Fibroblast of the aortic adventitia (primary cell): ENCODE measurements around the gene TACR1. TPM values are rescaled to one million over a fixed set of nuclear protein-coding genes. Genes with fewer than 3 reads are reported as not detected.
A peak's percentile ranks its signal among the peaks of the same experiment; 100 is the strongest.

Experiments used
- DNase-seq: peaks from one replicate; pipeline ENCODE4 v3.0.0-alpha.2; 2010; ENCODE audit warnings: low read depth
- H3K4me3 ChIP-seq: 2 replicates; pipeline ENCODE4 v1.5.1; 2011; ENCODE audit warnings: low read depth, mild to moderate bottlenecking, control low read depth, low read length, moderate library complexity
- small RNA-seq: library from RNA; depleted of rRNA; stranded (forward); fragments of <200 nt; gene quantifications from one replicate; pipeline ENCODE3, GENCODE V24; 2012
- total RNA-seq: library from RNA; depleted of rRNA; stranded (reverse); fragments of >200 nt; gene quantifications from 2 replicates; pipeline ENCODE4 v1.2.3, GENCODE V29; 2012; ENCODE audit warnings: low replicate concordance
- TF ChIP-seq, protein P1 (sequence below): IDR thresholded peaks from 2 replicates; pipeline ENCODE4 v1.5.1; 2011; ENCODE audit warnings: mild to moderate bottlenecking, low read length, control low read depth, inconsistent platforms; ENCODE audit not compliant: insufficient read depth

TACR1 gene
- total RNA-seq, 1 donor, result 0.09 TPM

DNA sequence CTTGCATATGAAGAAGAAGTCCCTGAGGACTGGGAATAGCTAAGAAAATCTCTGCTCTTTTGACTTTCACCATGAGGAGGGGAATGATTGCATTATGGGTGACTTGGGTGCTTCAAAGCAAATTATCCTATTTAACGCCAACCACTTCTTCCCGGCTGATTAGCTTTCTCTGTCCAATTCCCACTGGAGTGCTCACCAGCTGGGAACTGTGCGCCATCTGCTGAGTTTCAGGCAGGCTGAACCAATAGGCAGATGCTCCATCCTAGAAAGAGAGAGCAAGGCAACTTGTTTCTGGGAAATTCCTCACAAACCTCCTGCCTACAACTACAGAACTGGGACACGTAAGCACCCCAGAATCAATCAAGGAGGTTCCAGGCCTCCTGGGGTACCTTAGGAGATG lies 191.5 kb downstream of the TACR1 start:
- no peak for DNase-seq
- H3K4me3 ChIP-seq, result no peak overlapping the region
- TF ChIP-seq, protein P1, sequence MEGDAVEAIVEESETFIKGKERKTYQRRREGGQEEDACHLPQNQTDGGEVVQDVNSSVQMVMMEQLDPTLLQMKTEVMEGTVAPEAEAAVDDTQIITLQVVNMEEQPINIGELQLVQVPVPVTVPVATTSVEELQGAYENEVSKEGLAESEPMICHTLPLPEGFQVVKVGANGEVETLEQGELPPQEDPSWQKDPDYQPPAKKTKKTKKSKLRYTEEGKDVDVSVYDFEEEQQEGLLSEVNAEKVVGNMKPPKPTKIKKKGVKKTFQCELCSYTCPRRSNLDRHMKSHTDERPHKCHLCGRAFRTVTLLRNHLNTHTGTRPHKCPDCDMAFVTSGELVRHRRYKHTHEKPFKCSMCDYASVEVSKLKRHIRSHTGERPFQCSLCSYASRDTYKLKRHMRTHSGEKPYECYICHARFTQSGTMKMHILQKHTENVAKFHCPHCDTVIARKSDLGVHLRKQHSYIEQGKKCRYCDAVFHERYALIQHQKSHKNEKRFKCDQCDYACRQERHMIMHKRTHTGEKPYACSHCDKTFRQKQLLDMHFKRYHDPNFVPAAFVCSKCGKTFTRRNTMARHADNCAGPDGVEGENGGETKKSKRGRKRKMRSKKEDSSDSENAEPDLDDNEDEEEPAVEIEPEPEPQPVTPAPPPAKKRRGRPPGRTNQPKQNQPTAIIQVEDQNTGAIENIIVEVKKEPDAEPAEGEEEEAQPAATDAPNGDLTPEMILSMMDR, result no peak

DNA sequence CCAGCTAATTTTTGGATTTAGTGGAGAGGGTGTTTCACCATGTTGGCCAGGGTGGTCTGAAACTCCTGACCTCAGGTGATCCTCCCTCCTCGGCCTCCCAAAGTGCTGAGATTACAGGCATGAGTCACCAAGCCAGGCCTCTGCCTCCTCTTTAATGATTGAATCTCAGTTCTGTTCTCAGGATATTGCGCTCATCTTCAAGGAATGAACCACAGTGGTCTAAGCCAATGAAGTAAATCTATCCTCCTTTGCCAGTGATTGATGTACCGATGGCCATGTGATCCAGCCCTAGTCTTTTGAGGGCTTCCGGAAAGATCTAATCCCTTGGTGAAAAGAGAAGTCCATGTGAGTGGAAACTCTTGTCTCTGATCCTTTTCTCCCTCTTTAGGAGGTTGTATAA lies 192.3 kb downstream of the TACR1 start:
- TF ChIP-seq, protein P1, result no peak
- no peak for DNase-seq
- no peak overlapping the region for H3K4me3 ChIP-seq

DNA sequence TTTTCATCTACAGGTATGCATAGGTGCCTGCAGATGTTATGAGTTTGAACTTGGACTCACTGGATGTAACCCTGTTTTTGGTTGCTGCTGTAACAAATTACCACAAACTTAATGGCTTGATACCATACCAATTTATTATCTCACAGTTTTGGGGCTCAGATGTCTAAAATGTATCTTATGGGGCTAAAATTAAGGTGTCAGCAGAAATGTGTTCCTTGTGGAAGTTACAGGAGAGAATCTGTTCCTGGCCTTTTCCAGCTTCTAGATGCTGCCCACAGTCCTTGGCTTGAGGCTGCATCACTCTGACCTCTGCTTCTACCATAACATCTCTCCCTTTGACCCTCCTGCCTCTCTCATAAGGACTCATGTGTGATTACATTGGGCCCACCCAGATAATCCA lies 193.3 kb downstream of the TACR1 start:
- TF ChIP-seq, protein P1, result no peak
- no peak for DNase-seq
- H3K4me3 ChIP-seq, result no peak overlapping the region

DNA sequence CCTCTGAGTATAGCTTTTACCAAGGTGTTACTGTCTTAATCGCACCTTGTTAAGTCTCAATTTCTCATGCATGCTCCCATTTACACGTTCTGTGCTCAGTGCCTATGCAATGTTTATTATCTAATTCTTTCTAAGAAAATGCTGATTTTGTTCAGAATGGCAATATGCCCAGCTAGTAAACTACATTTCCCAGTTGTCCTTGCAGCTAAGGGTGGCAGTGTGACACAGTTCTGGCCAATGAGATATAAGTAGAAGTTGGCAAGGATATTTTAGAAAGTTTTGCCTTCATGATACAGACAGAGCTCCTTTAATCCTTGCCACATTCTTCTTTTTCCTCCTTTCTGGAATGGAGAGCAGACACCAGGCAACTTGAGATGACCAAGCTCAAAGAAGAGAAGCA lies 195.5 kb downstream of the TACR1 start:
- TF ChIP-seq, protein P1, result no peak
- peak; percentile 48 for DNase-seq
- no peak overlapping the region for H3K4me3 ChIP-seq

DNA sequence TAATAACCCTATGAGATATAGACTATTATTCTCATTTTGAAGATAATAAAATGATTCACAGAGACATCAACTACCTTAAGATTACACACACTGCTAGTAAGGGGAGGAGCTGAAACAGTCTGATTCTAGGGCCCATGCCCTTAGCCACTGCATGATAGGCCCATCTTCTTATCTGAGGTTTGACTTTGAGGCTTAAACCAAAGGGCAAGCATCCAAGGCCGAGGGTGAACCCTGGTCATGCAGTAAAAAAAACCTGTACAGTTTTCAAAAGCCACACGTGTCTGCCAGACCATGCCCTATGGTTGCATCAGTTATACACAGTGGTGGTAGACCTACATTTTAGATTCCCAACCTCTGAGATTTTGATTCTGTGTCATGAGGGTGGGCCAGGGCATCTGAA lies 196.0 kb downstream of the TACR1 start:
- TF ChIP-seq, protein P1, result no peak
- H3K4me3 ChIP-seq, result no peak overlapping the region
- DNase-seq, result peak; percentile 64

DNA sequence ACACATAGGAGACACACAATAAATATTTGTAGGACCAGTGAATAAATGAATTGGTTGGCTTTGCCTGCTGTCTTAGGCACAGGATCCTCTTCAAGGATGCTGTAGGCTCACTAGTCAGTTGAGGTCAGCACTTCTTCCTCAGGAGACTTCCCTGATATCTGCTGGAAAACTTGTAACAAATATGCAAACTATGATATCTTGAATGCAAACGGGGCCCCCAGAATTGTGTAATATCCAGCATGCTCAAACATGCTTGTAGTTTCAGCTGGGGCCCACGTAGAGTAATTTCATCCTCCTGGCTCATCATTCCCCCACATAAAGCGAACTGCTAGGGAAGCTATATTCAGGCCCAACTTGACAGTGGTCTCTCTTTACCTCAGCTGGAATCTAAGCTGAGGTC lies 197.3 kb downstream of the TACR1 start:
- H3K4me3 ChIP-seq, result no peak overlapping the region
- TF ChIP-seq, protein P1, result no peak
- peak; percentile 41 for DNase-seq

GRCh38 chr2:74999468-74999867 lies 199.9 kb downstream of the TACR1 start:
- no peak for DNase-seq
- TF ChIP-seq, protein P1, result no peak
- H3K4me3 ChIP-seq, result no peak overlapping the region

Small RNA genes lying within 50 kb of the gene (small RNA-seq; reads per million reads assigned to genes)
- gene MIR5000, result 0.51 reads per million

Other genes starting within 250 kb of the TACR1 start
- 27.4 and 44.3 TPM in 2 replicates for gene POLE4, start 240.9 kb downstream of the TACR1 start, total RNA-seq